ENCODE results near the gene OR4D1. TPM values are rescaled to one million over a fixed set of nuclear protein-coding genes. Genes with fewer than 3 reads are reported as not detected.

The OR4D1 gene
- total RNA-seq, 1 experiment from 2014 or later, result not detected

- H3K4me3 ChIP-seq (ENCODE audit: low read depth, low read length, poor library complexity, severe bottlenecking), result no peak overlapping the region
- no peaks in the 10 kb centered on the region for H3K4me1 ChIP-seq (ENCODE audit: insufficient read depth, low read length, poor library complexity, severe bottlenecking)
- peaks cover 80% of the 10 kb centered on the region for H3K27me3 ChIP-seq (replicated peaks; ENCODE audit: insufficient read depth, low read depth, low read length, poor library complexity)
- ChIA-PET POLR2A (ENCODE audit: low non-redundant PET) (no interaction called here), CTCF (interaction anchor here (0.6 to 0.7 kb wide), 3 partner anchors 48 to 313 kb away, joined by 3 to 13 read pairs (median 4); no protein-coding TSS in a partner anchor)
- no TSS peak for BruUV-seq (replicated peaks)
- H3K9me3 ChIP-seq (ENCODE audit: low read depth, low read length, poor library complexity, severe bottlenecking), result no peaks in the 10 kb centered on the region
- TF ChIP-seq CTCF (conservative IDR thresholded peaks at IDR 0.05; ENCODE audit: low read depth, low read length) (peak; percentile 52), EZH2 (IDR thresholded peaks at IDR 0.05; ENCODE audit: borderline replicate concordance, low read depth, low read length, poor library complexity, severe bottlenecking) (no peak)
- no peak overlapping the region for H3K27ac ChIP-seq (ENCODE audit: low read depth, low read length, poor library complexity, severe bottlenecking)
- intact Hi-C loops (cut with micrococcal nuclease; ENCODE audit: unreplicated experiment), result loop anchor here (5.0 kb wide), 1 partner anchor 50 kb away; no protein-coding TSS in a partner anchor
- DNase-seq (ENCODE audit: low spot score), result peak; percentile 52
- no peaks in the 10 kb centered on the region for H3K36me3 ChIP-seq (ENCODE audit: insufficient read depth, low read length, poor library complexity, severe bottlenecking)
These were observed 24.3 kb downstream of the OR4D1 start for GRCh38 chr17:58172369-58173071.

- POLR2A ChIA-PET (ENCODE audit: low non-redundant PET), result no interaction called here
These were observed 26.7 kb downstream of the OR4D1 start for GRCh38 chr17:58174871-58175270.

GRCh38 chr17:58176200-58176599, 28.0 kb downstream of the OR4D1 start:
- BruUV-seq (replicated peaks), result no TSS peak
- no peaks in the 10 kb centered on the region for H3K36me3 ChIP-seq (ENCODE audit: insufficient read depth, low read length, poor library complexity, severe bottlenecking)
- no peaks in the 10 kb centered on the region for H3K4me1 ChIP-seq (ENCODE audit: insufficient read depth, low read length, poor library complexity, severe bottlenecking)
- intact Hi-C loops (cut with micrococcal nuclease; ENCODE audit: unreplicated experiment), result no loop called here
- DNase-seq (ENCODE audit: low spot score), result no peak
- H3K27me3 ChIP-seq (replicated peaks; ENCODE audit: insufficient read depth, low read depth, low read length, poor library complexity), result peaks cover 47% of the 10 kb centered on the region
- H3K9me3 ChIP-seq (ENCODE audit: low read depth, low read length, poor library complexity, severe bottlenecking), result no peaks in the 10 kb centered on the region
- H3K4me3 ChIP-seq (ENCODE audit: low read depth, low read length, poor library complexity, severe bottlenecking), result no peak overlapping the region
- POLR2A ChIA-PET (ENCODE audit: low non-redundant PET), result interaction anchor here (0.7 kb wide), 1 partner anchor 13 kb away, joined by 4 read pairs; no protein-coding TSS in a partner anchor
- TF ChIP-seq EZH2 (IDR thresholded peaks at IDR 0.05; ENCODE audit: borderline replicate concordance, low read depth, low read length, poor library complexity, severe bottlenecking) (no peak), CTCF (conservative IDR thresholded peaks at IDR 0.05; ENCODE audit: low read depth, low read length) (no peak)
- CTCF ChIA-PET, result interaction anchor here (1.6 kb wide), 1 partner anchor 24 kb away, joined by 3 read pairs; no protein-coding TSS in a partner anchor
- H3K27ac ChIP-seq (ENCODE audit: low read depth, low read length, poor library complexity, severe bottlenecking), result no peak overlapping the region

More at GRCh38 chr17:58174871-58175270, 26.7 kb downstream of the OR4D1 start:
- peaks cover 56% of the 10 kb centered on the region for H3K27me3 ChIP-seq (replicated peaks; ENCODE audit: insufficient read depth, low read depth, low read length, poor library complexity)
- BruUV-seq (replicated peaks), result no TSS peak
- DNase-seq (ENCODE audit: low spot score), result no peak
- H3K27ac ChIP-seq (ENCODE audit: low read depth, low read length, poor library complexity, severe bottlenecking), result no peak overlapping the region
- H3K36me3 ChIP-seq (ENCODE audit: insufficient read depth, low read length, poor library complexity, severe bottlenecking), result no peaks in the 10 kb centered on the region
- CTCF ChIA-PET, result no interaction called here
- no peaks in the 10 kb centered on the region for H3K9me3 ChIP-seq (ENCODE audit: low read depth, low read length, poor library complexity, severe bottlenecking)
- no peak overlapping the region for H3K4me3 ChIP-seq (ENCODE audit: low read depth, low read length, poor library complexity, severe bottlenecking)
- intact Hi-C loops (cut with micrococcal nuclease; ENCODE audit: unreplicated experiment), result loop anchor here (5.0 kb wide), 1 partner anchor 53 kb away; no protein-coding TSS in a partner anchor
- no peak for TF ChIP-seq CTCF (conservative IDR thresholded peaks at IDR 0.05; ENCODE audit: low read depth, low read length)
- TF ChIP-seq EZH2 (IDR thresholded peaks at IDR 0.05; ENCODE audit: borderline replicate concordance, low read depth, low read length, poor library complexity, severe bottlenecking), result no peak
- no peaks in the 10 kb centered on the region for H3K4me1 ChIP-seq (ENCODE audit: insufficient read depth, low read length, poor library complexity, severe bottlenecking)
